K562 (cell line): ENCODE results near the gene UAP1. TPM values are rescaled to one million over a fixed set of nuclear protein-coding genes. Genes with fewer than 3 reads are reported as not detected.

Experiments
- ATAC-seq: fragments of 200-7000 bp; cut with Tn5 transposase; 3 replicates; pipeline ENCODE4 v1.9.1; 2020; ENCODE audit warnings: moderate library complexity
- BruUV-seq: library from RNA; stranded (reverse); fragments of 400-500 nt; replicated peaks from 2 replicates; lab custom pipeline; 2021; lab: Mats Ljungman, UMichigan
- CTCF ChIA-PET: fragments of 300-600 bp; formaldehyde crosslinking; extraction: SDS; loops from one replicate; lab custom pipeline; 2021; ENCODE audit warnings: low intra/inter-chr PET ratio; lab: Yijun Ruan, JAX
- POLR2A ChIA-PET: fragments of 300-600, 350-650 bp; sonication (Branson Sonifier 250); formaldehyde crosslinking; extraction: SDS; loops from one replicate; lab custom pipeline; 2021; ENCODE audit warnings: antibody characterized with exemption, inconsistent platforms; lab: Yijun Ruan, JAX
- DNase-seq, 4 experiments: peaks; one replicate each; pipeline versions ENCODE4 v3.0.0 to v3.0.0-alpha.2; 2011 to 2018; ENCODE audit warnings: low spot score in 3 of 4, mixed read lengths in 3 of 4; ENCODE audit errors: extremely low read depth in 1 of 4
- FAIRE-seq: peaks from 2 replicates; lab custom pipeline; 2011; peaks lifted over from hg19 to GRCh38; lab: Jason Lieb, UNC
- H2AFZ ChIP-seq: 2 replicates; pipeline ENCODE4 v1.6.0; 2011; ENCODE audit warnings: low read depth, low read length, control low read depth, inconsistent platforms
- H3K27ac ChIP-seq: fragments of 200-600 bp; 3 replicates; pipeline ENCODE4 v1.8.0; 2011; ENCODE audit warnings: low read depth, mild to moderate bottlenecking, control low read depth, inconsistent platforms, low read length, moderate library complexity, mixed read lengths; ENCODE audit errors: extremely low read depth
- H3K27me3 ChIP-seq, 2 experiments: fragments of 300-600 bp in 1 of 2; 2 replicates in 1 of 2; 3 replicates in 1 of 2; pipeline versions ENCODE4 v1.6.0 to v1.8.0; 2011; ENCODE audit warnings: inconsistent platforms in 2 of 2, low read length in 2 of 2, mild to moderate bottlenecking in 1 of 2, mixed read lengths in 1 of 2, moderate library complexity in 1 of 2; ENCODE audit not compliant: control insufficient read depth in 2 of 2, insufficient read depth in 2 of 2
- H3K36me3 ChIP-seq: fragments of 300-600 bp; 3 replicates; pipeline ENCODE4 v1.8.0; 2011; ENCODE audit warnings: mild to moderate bottlenecking, low read length, inconsistent platforms; ENCODE audit not compliant: control insufficient read depth, insufficient read depth
- H3K4me1 ChIP-seq, 2 experiments: fragments of 200-600 bp in 1 of 2; replicated peaks in 1 of 2; 2 replicates in 1 of 2; 3 replicates in 1 of 2; pipeline versions ENCODE4 v1.5.1 to v1.8.0; 2011; ENCODE audit warnings: inconsistent platforms in 2 of 2, low read length in 2 of 2, mild to moderate bottlenecking in 1 of 2, mixed read lengths in 1 of 2, moderate library complexity in 1 of 2; ENCODE audit not compliant: control insufficient read depth in 2 of 2, insufficient read depth in 2 of 2
- H3K4me2 ChIP-seq: 2 replicates; pipeline ENCODE4 v1.6.1; 2011; ENCODE audit warnings: low read length, control low read depth, inconsistent platforms, mixed read lengths; ENCODE audit not compliant: insufficient read depth
- H3K4me3 ChIP-seq: fragments of 200-600 bp; sonication (generic), shearing (Covaris generic); 2 replicates; pipeline ENCODE4 v1.5.1; 2016; ENCODE audit warnings: control low read depth, inconsistent platforms
- H3K79me2 ChIP-seq: fragments of 200-600 bp; 3 replicates; pipeline ENCODE4 v1.8.0; 2011; ENCODE audit warnings: low read length, inconsistent platforms; ENCODE audit not compliant: control insufficient read depth, insufficient read depth
- H3K9ac ChIP-seq, 2 experiments: 2 replicates each; pipeline versions ENCODE4 v1.6.0 to v1.6.1; 2011; ENCODE audit warnings: low read depth in 2 of 2, low read length in 2 of 2, control low read depth in 1 of 2, inconsistent platforms in 1 of 2, mild to moderate bottlenecking in 1 of 2, mixed read lengths in 1 of 2; ENCODE audit not compliant: insufficient read depth in 1 of 2
- H3K9me1 ChIP-seq: one replicate; pipeline ENCODE4 v1.6.0; 2011; ENCODE audit warnings: inconsistent platforms, mild to moderate bottlenecking, low read length, moderate library complexity; ENCODE audit not compliant: control insufficient read depth, insufficient read depth
- H3K9me3 ChIP-seq: replicated peaks from 2 replicates; pipeline ENCODE4 v1.5.1; 2011; ENCODE audit warnings: low read depth, low read length, inconsistent platforms; ENCODE audit not compliant: control insufficient read depth, insufficient read depth
- H4K20me1 ChIP-seq: replicated peaks from 2 replicates; pipeline ENCODE4 v1.6.1; 2011; ENCODE audit warnings: low read length, inconsistent platforms, mixed read lengths; ENCODE audit not compliant: control insufficient read depth, insufficient read depth
- CBFA2T2 ChIP-seq: fragments of 450-650 bp; conservative IDR thresholded peaks from 2 replicates; pipeline ENCODE4 v1.6.1; 2017; ENCODE audit warnings: mild to moderate bottlenecking
- JUND ChIP-seq, 2 experiments: IDR thresholded peaks; 2 replicates in 1 of 2; 3 replicates in 1 of 2; pipeline ENCODE4 v1.6.1; 2011; ENCODE audit warnings: borderline replicate concordance in 2 of 2, low read depth in 2 of 2, low read length in 2 of 2, improper control_type of control experiment in 1 of 2, missing biosample characterization in 1 of 2, missing genetic modification characterization in 1 of 2, missing genetic modification reagents in 1 of 2
- NR2F6 ChIP-seq: fragments of 450-650 bp; formaldehyde crosslinking; IDR thresholded peaks from 2 replicates; pipeline ENCODE4 v1.4.0; 2020; ENCODE audit warnings: mild to moderate bottlenecking
- NUFIP1 ChIP-seq: fragments of 450-650 bp; IDR thresholded peaks from 2 replicates; pipeline ENCODE4 v1.6.1; 2018; ENCODE audit not compliant: partially characterized antibody
- PHB2 ChIP-seq: fragments of 450-650 bp; IDR thresholded peaks from 2 replicates; pipeline ENCODE4 v1.6.1; 2017; ENCODE audit warnings: low read depth
- TCF7 ChIP-seq: sonication (generic); IDR thresholded peaks from 2 replicates; pipeline ENCODE4 v1.6.1; 2016; ENCODE audit warnings: antibody characterized with exemption, borderline replicate concordance
- TEAD2 ChIP-seq: fragments of 450-650 bp; IDR thresholded peaks from 2 replicates; pipeline ENCODE4 v1.6.1; 2016; ENCODE audit warnings: missing genetic modification characterization, control low read depth, missing compliant biosample characterization
- TRIM24 ChIP-seq, 2 experiments: fragments of 450-650 bp; IDR thresholded peaks; 2 replicates each; pipeline ENCODE4 v1.6.1; 2016
- ZNF121 ChIP-seq: sonication (generic); formaldehyde crosslinking; conservative IDR thresholded peaks from 2 replicates; pipeline ENCODE4 v1.8.0; 2022; ENCODE audit warnings: missing genetic modification reagents
- ZNF140 ChIP-seq: fragments of 250-450 bp; sonication (Bioruptor Pico); IDR thresholded peaks from 2 replicates; pipeline ENCODE4 v1.8.0; 2021; ENCODE audit warnings: moderate library complexity, mild to moderate bottlenecking, inconsistent platforms
- ZNF311 ChIP-seq: fragments of 250-450 bp; sonication (Bioruptor Pico); IDR thresholded peaks from 2 replicates; pipeline ENCODE4 v1.4.0; 2020; ENCODE audit warnings: mild to moderate bottlenecking, moderate library complexity
- ZNF584 ChIP-seq: fragments of 200-800 bp; sonication (Bioruptor generic); IDR thresholded peaks from 2 replicates; pipeline ENCODE4 v1.6.1; 2016; ENCODE audit warnings: low read depth, mild to moderate bottlenecking, missing genetic modification characterization, missing compliant biosample characterization
- ZNF586 ChIP-seq: fragments of 450-650 bp; formaldehyde crosslinking; conservative IDR thresholded peaks from 2 replicates; pipeline ENCODE4 v1.4.0; 2020; ENCODE audit warnings: mild to moderate bottlenecking, moderate library complexity
- ZSCAN29 ChIP-seq: fragments of 450-650 bp; IDR thresholded peaks from 2 replicates; pipeline ENCODE4 v1.6.1; 2017
- WGBS: fragments of 100-300 bp; shearing (Covaris generic); methylation state at CpG from one replicate; pipeline ENCODE4 v1.1.6; 2016; ENCODE audit warnings: low coverage, mixed read lengths; ENCODE audit not compliant: insufficient coverage; ENCODE audit errors: missing lambda C conversion rate; 5-methylcytosine and 5-hydroxymethylcytosine counted together
- in situ Hi-C: fragments of 300-500 bp; cut with MboI; formaldehyde crosslinking; loops from 4 replicates; pipeline ENCODE4 v1.15.0; 2018; ENCODE audit warnings: inconsistent platforms, mixed read lengths
- intact Hi-C: fragments of 100-400 bp; cut with micrococcal nuclease; formaldehyde crosslinking; loops from 2 replicates; pipeline ENCODE4 v1.14.2; 2022
- polyA plus RNA-seq, 8 experiments: library from polyadenylated mRNA; depleted of rRNA in 4 of 8; stranded (reverse) in 5 of 8; unstranded in 3 of 8; fragments of >200 nt; fragmentation: Nextera tagmentation in 2 of 8; fragmentation: Illumina TruSeq in 1 of 8; extraction: Ambion mirVana in 2 of 8; extraction: Trizol in 1 of 8; gene quantifications; 2 replicates each; pipeline versions ENCODE4 v1.2.1 to v1.2.3, GENCODE V29; 2011 to 2014; ENCODE audit warnings: inconsistent platforms in 1 of 8, missing spikeins in 1 of 8
- total RNA-seq, 7 experiments: library from RNA; depleted of rRNA in 6 of 7; stranded (reverse); fragments of >200 nt in 6 of 7; fragmentation: Illumina TruSeq in 2 of 7; extraction: Trizol in 2 of 7; gene quantifications; 2 replicates each; pipeline versions ENCODE4 v1.2.1 to v1.2.3, GENCODE V29; 2011 to 2021; ENCODE audit warnings: low replicate concordance in 1 of 7
- TF ChIP-seq, protein P1 (sequence below): fragments of 250-450 bp; sonication (Bioruptor Pico); IDR thresholded peaks from 2 replicates; pipeline ENCODE4 v1.5.0; 2020; ENCODE audit warnings: mild to moderate bottlenecking
- TF ChIP-seq, protein P2 (sequence below): sonication (generic); formaldehyde crosslinking; IDR thresholded peaks from 2 replicates; pipeline ENCODE4 v1.8.0; 2022; ENCODE audit warnings: mild to moderate bottlenecking, missing genetic modification reagents

UAP1 gene
- total and polyA plus RNA-seq, 9 of the 15 experiments (the other 6 are each of a cell fraction or from before 2014, with no cell fraction given), result 182 to 317 (median 213) TPM

DNA sequence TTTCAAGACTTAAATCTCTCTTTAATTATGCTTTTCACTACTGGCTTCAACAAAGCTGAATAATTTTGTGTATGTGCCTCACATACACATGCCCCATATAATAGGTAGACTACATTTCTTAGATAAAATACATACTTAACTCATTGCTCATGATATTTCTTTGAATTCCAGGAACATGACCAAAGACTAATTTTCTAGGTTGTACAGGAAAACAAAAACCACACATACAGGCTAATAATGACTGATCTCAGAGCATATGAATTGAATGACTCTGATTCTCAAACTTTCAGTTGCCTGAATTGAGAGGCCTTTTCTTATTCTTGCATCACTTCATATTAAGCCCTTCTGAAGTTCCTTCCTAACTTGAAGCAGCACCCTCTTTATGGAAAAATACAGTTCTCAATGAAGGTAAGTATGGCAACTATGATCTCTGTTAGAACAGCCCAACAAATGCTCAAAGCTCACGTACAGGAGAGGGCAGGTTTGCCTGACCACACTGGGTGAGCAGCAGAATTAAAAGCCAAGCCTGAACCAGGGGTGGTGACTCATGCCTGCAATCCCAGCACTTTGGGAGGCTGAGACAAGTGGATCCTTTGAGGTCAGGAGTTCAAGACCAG is 22.6 kb upstream of the UAP1 start (continued):
- TF ChIP-seq, protein P1, sequence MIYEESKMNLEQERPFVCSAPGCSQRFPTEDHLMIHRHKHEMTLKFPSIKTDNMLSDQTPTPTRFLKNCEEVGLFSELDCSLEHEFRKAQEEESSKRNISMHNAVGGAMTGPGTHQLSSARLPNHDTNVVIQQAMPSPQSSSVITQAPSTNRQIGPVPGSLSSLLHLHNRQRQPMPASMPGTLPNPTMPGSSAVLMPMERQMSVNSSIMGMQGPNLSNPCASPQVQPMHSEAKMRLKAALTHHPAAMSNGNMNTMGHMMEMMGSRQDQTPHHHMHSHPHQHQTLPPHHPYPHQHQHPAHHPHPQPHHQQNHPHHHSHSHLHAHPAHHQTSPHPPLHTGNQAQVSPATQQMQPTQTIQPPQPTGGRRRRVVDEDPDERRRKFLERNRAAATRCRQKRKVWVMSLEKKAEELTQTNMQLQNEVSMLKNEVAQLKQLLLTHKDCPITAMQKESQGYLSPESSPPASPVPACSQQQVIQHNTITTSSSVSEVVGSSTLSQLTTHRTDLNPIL (CRISPR knock-in tag), result no peak
- TF ChIP-seq ZNF140 (CRISPR knock-in tag), result no peak
- TF ChIP-seq ZNF311 (CRISPR knock-in tag), result no peak
- peak; percentile 73 for TF ChIP-seq JUND (IDR thresholded peaks at IDR 0.05; ENCODE audit: borderline replicate concordance, low read depth, low read length)
- peak; percentile 61; the same call in 2 of the 3 replicates for TF ChIP-seq JUND (tag; IDR thresholded peaks at IDR 0.05; ENCODE audit: borderline replicate concordance, low read depth, low read length)
- no peak for TF ChIP-seq NUFIP1
- TF ChIP-seq TRIM24 (IDR thresholded peaks at IDR 0.05), result peak in 1 of 2 experiments; percentile 15; a peak in 1 of 4 replicates

DNA sequence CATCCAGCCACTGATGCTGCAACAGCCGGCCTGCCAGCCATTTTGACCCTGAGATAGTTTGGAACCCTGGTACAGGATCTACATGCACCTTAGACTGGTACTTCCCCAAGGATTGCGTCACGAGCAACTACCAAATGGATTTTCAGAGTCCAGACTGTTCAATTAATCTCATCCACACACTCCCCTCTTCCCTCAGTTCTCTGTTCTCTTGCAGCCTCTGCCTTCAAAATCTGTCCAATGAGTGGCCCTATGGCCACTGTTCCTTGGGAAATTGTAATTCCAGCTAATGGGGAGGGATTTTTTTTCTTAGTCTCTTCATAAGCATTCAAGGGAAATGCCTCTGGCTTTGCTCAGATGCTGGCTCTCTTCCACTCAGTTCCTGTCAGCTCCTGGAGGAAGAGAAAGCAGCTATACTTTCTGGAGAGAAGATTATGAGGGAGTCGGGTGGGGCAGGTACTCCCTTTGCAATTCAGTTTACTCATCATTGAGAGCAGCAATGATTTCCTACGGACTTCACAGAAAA is 19.8 kb upstream of the UAP1 start:
- ATAC-seq (no peak; the same call in 2 of the 3 replicates), FAIRE-seq (no peak), DNase-seq (no peak)
- WGBS, result 30% methylated on average over 5 of the region's 5 CpGs
- Histone ChIP-seq H3K4me1 (0 out of 5 replicates have a peak, but pooled peaks cover 0 to 3% of the 10 kb centered on the region in 2 experiments), H3K9ac (no peak overlapping the region), H2AFZ (no peak overlapping the region), H4K20me1 (no peaks in the 10 kb centered on the region), H3K4me2 (no peak overlapping the region), H3K4me3 (no peak overlapping the region), H3K36me3 (no peaks in the 10 kb centered on the region), H3K9me1 (no peaks in the 10 kb centered on the region), H3K79me2 (no peaks in the 10 kb centered on the region), H3K9me3 (0 out of 2 replicates have a peak, but pooled peaks cover 1% of the 10 kb centered on the region), H3K27me3 (no peaks in the 10 kb centered on the region), H3K27ac (no peak overlapping the region)
- intact Hi-C loops, result no loop called here
- ChIA-PET POLR2A (interaction anchor here (1.3 to 1.7 kb wide), 2 partner anchors 10 to 20 kb away, joined by 3 to 4 read pairs; partner anchors contain the start of gene UAP1), CTCF (no interaction called here)
- BruUV-seq, result no TSS peak
- in situ Hi-C loops, result no loop called here
- TF ChIP-seq NR2F6 (CRISPR knock-in tag) (no peak), ZSCAN29 (no peak), ZNF586 (CRISPR knock-in tag) (no peak), TEAD2 (tag) (no peak), PHB2 (no peak), ZNF121 (CRISPR knock-in tag) (no peak), ZNF584 (CRISPR knock-in tag) (no peak), CBFA2T2 (no peak), TCF7 (no peak)
- TF ChIP-seq, protein P2, sequence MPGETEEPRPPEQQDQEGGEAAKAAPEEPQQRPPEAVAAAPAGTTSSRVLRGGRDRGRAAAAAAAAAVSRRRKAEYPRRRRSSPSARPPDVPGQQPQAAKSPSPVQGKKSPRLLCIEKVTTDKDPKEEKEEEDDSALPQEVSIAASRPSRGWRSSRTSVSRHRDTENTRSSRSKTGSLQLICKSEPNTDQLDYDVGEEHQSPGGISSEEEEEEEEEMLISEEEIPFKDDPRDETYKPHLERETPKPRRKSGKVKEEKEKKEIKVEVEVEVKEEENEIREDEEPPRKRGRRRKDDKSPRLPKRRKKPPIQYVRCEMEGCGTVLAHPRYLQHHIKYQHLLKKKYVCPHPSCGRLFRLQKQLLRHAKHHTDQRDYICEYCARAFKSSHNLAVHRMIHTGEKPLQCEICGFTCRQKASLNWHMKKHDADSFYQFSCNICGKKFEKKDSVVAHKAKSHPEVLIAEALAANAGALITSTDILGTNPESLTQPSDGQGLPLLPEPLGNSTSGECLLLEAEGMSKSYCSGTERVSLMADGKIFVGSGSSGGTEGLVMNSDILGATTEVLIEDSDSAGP (CRISPR knock-in tag), result no peak
